ENCODE measurements around the gene ARHGEF3.
"Not testable (repeated sequence)": the region's sequence is repeated elsewhere in the genome, so short reads cannot be mapped to it uniquely, and the experiment has no call there.

Gene ARHGEF3

GRCh38 chr3:56753206-56753820 is 48.4 kb downstream of the ARHGEF3 start:
- Mint-ChIP-seq H3K27ac (ENCODE audit: low read depth) (peak overlapping the region; percentile 96), H3K27me3 (no peaks in the 10 kb centered on the region), H3K9me3 (no peaks in the 10 kb centered on the region), H3K36me3 (ENCODE audit: insufficient read depth) (peaks cover 53% of the 10 kb centered on the region), H3K4me3 (peak overlapping the region; percentile 82), H3K4me1 (peaks cover 74% of the 10 kb centered on the region)
- ATAC-seq (replicated peaks; ENCODE audit: extremely low read depth, poor library complexity, severe bottlenecking) (peak; percentile 66), DNase-seq (ENCODE audit: low spot score in 2 of 2) (no peak)

GRCh38 chr3:56751056-56751707 is 50.6 kb downstream of the ARHGEF3 start:
- Mint-ChIP-seq H3K27me3 (no peaks in the 10 kb centered on the region), H3K36me3 (ENCODE audit: insufficient read depth) (peaks cover 61% of the 10 kb centered on the region), H3K9me3 (no peaks in the 10 kb centered on the region), H3K27ac (ENCODE audit: low read depth) (peak overlapping the region; percentile 61), H3K4me3 (no peak overlapping the region), H3K4me1 (peaks cover 72% of the 10 kb centered on the region)
- ATAC-seq (replicated peaks; ENCODE audit: extremely low read depth, poor library complexity, severe bottlenecking) (no peak), DNase-seq (ENCODE audit: low spot score in 2 of 2) (no peak)

DNA sequence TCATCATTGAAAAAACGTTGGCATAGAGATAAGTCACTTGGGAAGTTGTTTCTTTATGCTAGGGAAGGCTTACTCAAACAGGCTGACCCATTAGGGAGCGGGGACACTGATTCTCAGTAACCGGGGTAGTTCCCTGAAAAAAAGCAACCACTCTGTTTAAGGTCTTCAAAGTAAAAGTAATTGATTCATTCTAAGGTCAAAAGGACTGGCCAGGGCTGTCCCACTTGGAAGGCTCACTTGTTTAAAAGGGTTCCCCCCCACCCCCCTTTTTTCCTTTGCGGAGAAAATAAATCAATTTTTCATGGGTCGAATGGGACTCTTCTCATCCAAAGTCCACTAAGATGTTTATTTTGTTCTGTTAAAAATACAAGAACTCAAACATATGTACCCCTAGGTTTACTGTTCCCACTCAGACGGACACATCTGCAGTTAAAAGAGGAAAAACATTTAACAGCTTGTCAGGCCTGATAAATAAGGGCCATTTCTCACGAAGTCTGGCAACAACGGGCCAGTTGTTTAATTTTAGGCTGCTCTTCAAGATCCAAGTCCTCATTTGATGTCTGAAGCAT is 53.0 kb downstream of the ARHGEF3 start:
- H3K36me3 Mint-ChIP-seq (ENCODE audit: insufficient read depth), result peaks cover 71% of the 10 kb centered on the region
- H3K9me3 Mint-ChIP-seq, result no peaks in the 10 kb centered on the region
- peaks cover 55% of the 10 kb centered on the region for H3K4me1 Mint-ChIP-seq
- peak overlapping the region; percentile 51 for H3K27ac Mint-ChIP-seq (ENCODE audit: low read depth)
- DNase-seq (ENCODE audit: low spot score in 2 of 2) (no peak), ATAC-seq (replicated peaks; ENCODE audit: extremely low read depth, poor library complexity, severe bottlenecking) (no peak)
- no peaks in the 10 kb centered on the region for H3K27me3 Mint-ChIP-seq
- H3K4me3 Mint-ChIP-seq, result no peak overlapping the region

DNA sequence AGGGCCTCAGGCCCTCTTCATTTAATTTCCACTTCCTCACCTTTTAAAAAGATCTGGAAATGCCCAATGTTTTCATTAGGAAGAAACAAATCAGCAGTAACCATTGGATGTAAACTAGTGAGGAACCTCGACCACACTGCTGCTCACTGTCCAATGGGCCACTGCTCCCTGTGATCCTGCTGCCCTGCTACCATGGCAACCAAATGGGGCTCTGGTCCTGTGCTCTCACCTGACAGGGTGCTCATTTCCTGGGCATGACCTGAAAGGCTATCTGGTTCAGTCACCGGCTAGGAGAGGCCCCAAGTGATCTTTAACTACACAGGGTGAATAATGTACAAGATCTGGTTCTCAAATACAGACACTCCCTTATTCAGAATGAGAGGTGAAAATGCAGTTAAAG is 54.6 kb downstream of the ARHGEF3 start:
- no peak for ATAC-seq (replicated peaks; ENCODE audit: extremely low read depth, poor library complexity, severe bottlenecking)
- H3K27ac Mint-ChIP-seq (ENCODE audit: low read depth), result peak overlapping the region; percentile 36
- peaks cover 48% of the 10 kb centered on the region for H3K4me1 Mint-ChIP-seq
- no peak overlapping the region for H3K4me3 Mint-ChIP-seq
- no peaks in the 10 kb centered on the region for H3K9me3 Mint-ChIP-seq
- DNase-seq (ENCODE audit: low spot score in 2 of 2), result no peak
- peaks cover 74% of the 10 kb centered on the region for H3K36me3 Mint-ChIP-seq (ENCODE audit: insufficient read depth)
- no peaks in the 10 kb centered on the region for H3K27me3 Mint-ChIP-seq

DNA sequence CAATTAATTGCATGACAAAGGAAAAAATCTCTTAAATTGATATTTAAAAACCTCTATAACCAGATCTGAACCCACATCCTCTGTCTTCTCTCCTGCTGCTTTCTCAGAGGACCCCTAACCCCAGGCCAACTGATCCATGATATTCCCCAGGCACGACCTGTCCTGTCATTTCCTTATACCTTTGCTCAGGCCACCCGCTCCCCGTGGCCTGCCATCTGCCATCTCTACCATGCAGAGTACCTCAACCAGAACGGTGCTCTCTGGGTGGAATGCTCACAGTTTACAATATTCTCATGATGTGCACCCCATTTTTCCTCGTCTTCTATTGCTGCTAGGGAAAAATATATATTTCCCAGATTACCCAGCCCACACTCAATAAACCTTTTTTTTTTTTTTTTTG is 57.7 kb downstream of the ARHGEF3 start:
- peak overlapping the region; percentile 80 for H3K27ac Mint-ChIP-seq (ENCODE audit: low read depth)
- no peaks in the 10 kb centered on the region for H3K9me3 Mint-ChIP-seq
- ATAC-seq (replicated peaks; ENCODE audit: extremely low read depth, poor library complexity, severe bottlenecking) (no peak), DNase-seq (ENCODE audit: low spot score in 2 of 2) (no peak)
- peaks cover 64% of the 10 kb centered on the region for H3K36me3 Mint-ChIP-seq (ENCODE audit: insufficient read depth)
- H3K27me3 Mint-ChIP-seq, result no peaks in the 10 kb centered on the region
- peaks cover 24% of the 10 kb centered on the region for H3K4me1 Mint-ChIP-seq
- no peak overlapping the region for H3K4me3 Mint-ChIP-seq

DNA sequence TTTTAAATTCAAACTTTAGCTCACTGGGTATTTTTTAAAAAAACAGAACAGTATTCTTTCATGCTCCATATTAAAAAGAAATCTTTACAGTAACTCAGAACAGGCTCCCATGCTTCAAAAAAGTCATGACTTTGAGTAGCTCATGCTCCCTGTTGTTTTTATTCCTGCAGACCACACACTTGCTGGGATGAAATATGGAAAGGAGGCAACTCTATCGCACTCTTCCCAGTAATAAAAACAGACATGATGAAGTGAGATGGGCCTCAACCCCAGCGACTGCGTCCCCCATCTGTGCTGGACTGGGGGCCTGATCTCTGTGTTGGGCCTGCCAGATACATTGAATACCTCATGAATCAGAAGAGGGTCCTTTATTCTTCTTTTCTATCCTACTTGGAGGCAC is 58.9 kb downstream of the ARHGEF3 start:
- peaks cover 73% of the 10 kb centered on the region for H3K36me3 Mint-ChIP-seq (ENCODE audit: insufficient read depth)
- H3K27ac Mint-ChIP-seq (ENCODE audit: low read depth), result no peak overlapping the region

DNA sequence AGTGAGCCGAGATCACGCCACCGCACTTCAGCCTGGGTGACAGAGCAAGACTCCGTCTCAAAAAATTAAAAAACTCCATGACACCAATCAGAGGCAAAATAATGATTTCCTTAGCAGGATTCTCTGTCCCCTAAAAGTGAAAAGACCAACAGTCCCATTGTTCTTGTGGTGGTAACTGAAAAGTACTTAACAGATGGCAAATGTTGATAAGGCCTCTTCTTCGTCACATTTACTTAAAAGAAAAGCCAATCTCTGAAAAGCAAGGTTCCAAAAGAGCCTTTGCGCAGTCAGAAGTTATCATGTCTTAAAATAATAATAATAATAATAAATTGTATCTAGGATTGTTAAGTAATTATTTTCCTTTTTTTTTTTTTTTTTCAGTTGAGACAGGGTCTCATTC is 62.7 kb downstream of the ARHGEF3 start:
- Mint-ChIP-seq H3K4me3 (no peak overlapping the region), H3K9me3 (no peaks in the 10 kb centered on the region), H3K36me3 (ENCODE audit: insufficient read depth) (peaks cover 78% of the 10 kb centered on the region), H3K4me1 (peaks cover 36% of the 10 kb centered on the region), H3K27me3 (no peaks in the 10 kb centered on the region), H3K27ac (ENCODE audit: low read depth) (no peak overlapping the region)
- no peak for ATAC-seq (replicated peaks; ENCODE audit: extremely low read depth, poor library complexity, severe bottlenecking)
- DNase-seq (ENCODE audit: low spot score in 2 of 2), result no peak

More for the DNA sequence above, 58.9 kb downstream of the ARHGEF3 start:
- peaks cover 24% of the 10 kb centered on the region for H3K4me1 Mint-ChIP-seq
- no peaks in the 10 kb centered on the region for H3K9me3 Mint-ChIP-seq
- DNase-seq (ENCODE audit: low spot score in 2 of 2), result no peak
- no peak overlapping the region for H3K4me3 Mint-ChIP-seq
- no peak for ATAC-seq (replicated peaks; ENCODE audit: extremely low read depth, poor library complexity, severe bottlenecking)
- no peaks in the 10 kb centered on the region for H3K27me3 Mint-ChIP-seq

DNA sequence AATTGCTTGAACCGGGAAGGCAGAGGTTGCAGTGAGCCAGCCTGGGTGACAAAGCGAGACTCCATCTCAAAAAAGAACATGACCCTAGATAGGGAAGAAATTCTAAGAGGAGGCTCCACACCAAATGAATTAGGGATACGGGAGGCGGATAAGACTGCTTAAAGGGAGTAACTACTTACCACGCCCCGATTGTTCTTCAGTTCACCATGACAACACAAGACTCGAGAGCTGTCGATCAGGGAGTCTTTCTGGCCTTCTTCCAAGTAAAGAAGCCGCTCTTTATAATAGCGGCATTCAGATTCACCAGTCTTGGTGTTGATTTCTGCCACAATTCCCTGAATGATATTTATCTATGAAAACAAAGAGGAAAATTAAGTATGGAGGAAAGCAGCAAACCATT is 64.7 kb downstream of the ARHGEF3 start:
- no peak overlapping the region for H3K4me3 Mint-ChIP-seq
- H3K4me1 Mint-ChIP-seq, result peaks cover 35% of the 10 kb centered on the region
- peaks cover 74% of the 10 kb centered on the region for H3K36me3 Mint-ChIP-seq (ENCODE audit: insufficient read depth)
- no peaks in the 10 kb centered on the region for H3K27me3 Mint-ChIP-seq
- no peak for DNase-seq (ENCODE audit: low spot score in 2 of 2)
- no peak overlapping the region for H3K27ac Mint-ChIP-seq (ENCODE audit: low read depth)
- no peak for ATAC-seq (replicated peaks; ENCODE audit: extremely low read depth, poor library complexity, severe bottlenecking)
- H3K9me3 Mint-ChIP-seq, result no peaks in the 10 kb centered on the region

- Mint-ChIP-seq H3K4me1 (peaks cover 42% of the 10 kb centered on the region), H3K36me3 (ENCODE audit: insufficient read depth) (peaks cover 84% of the 10 kb centered on the region), H3K27ac (ENCODE audit: low read depth) (peak overlapping the region; percentile 90), H3K9me3 (no peaks in the 10 kb centered on the region), H3K4me3 (peak overlapping the region; percentile 48), H3K27me3 (no peaks in the 10 kb centered on the region)
- DNase-seq (ENCODE audit: low spot score in 2 of 2) (no peak), ATAC-seq (replicated peaks; ENCODE audit: extremely low read depth, poor library complexity, severe bottlenecking) (no peak)
These were observed 69.6 kb downstream of the ARHGEF3 start for GRCh38 chr3:56732109-56732508.

DNA sequence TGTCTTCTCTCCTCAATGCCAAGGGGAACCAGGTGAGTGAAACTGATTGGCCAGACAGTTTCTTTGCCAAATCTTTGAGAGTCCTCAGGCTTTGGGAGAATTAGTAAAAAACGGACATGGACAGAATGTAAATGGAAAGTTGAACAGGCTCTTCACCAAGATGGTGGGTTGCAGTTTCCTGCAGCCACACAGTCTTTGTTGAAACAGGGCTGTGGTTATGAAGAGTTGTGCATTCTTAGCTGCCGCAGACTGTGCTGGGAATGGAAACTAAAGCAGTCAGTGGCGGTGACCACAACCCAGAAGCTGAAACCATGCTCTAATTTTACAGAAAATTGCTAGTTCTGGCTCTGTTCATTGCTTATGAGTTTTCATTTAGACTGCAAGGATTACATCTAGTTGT is 76.6 kb downstream of the ARHGEF3 start:
- peaks cover 58% of the 10 kb centered on the region for H3K36me3 Mint-ChIP-seq (ENCODE audit: insufficient read depth)
- peak overlapping the region; percentile 96 for H3K27ac Mint-ChIP-seq (ENCODE audit: low read depth)
- H3K4me3 Mint-ChIP-seq, result peak overlapping the region; percentile 80
- no peaks in the 10 kb centered on the region for H3K9me3 Mint-ChIP-seq
- H3K27me3 Mint-ChIP-seq, result no peaks in the 10 kb centered on the region
- DNase-seq (ENCODE audit: low spot score in 2 of 2) (peak; percentile 22 to 63), ATAC-seq (replicated peaks; ENCODE audit: extremely low read depth, poor library complexity, severe bottlenecking) (peak; percentile 96)
- H3K4me1 Mint-ChIP-seq, result peaks cover 42% of the 10 kb centered on the region

DNA sequence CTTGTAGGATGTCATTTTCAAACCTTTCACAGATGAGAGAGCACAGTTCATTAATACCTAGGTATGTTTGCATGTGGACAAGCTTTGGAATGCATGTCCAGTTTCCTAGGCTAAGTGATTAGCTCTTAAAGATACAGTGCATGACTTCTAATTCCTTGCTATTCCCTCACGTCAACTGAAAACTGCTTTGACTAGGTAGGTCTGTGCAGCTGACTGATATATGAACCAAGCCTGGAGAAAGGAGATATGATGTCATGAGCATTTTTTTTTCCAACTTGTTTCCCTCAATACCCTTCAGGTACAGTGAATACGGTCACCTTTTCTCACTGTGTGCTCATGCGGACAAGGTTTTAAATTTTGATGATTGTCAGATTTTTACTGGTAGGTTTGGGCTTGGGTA is 77.1 kb downstream of the ARHGEF3 start:
- Mint-ChIP-seq H3K27me3 (no peaks in the 10 kb centered on the region), H3K4me1 (peaks cover 42% of the 10 kb centered on the region), H3K27ac (ENCODE audit: low read depth) (peak overlapping the region; percentile 96), H3K4me3 (peak overlapping the region; percentile 80), H3K36me3 (ENCODE audit: insufficient read depth) (peaks cover 54% of the 10 kb centered on the region), H3K9me3 (no peaks in the 10 kb centered on the region)
- ATAC-seq (replicated peaks; ENCODE audit: extremely low read depth, poor library complexity, severe bottlenecking) (no peak), DNase-seq (ENCODE audit: low spot score in 2 of 2) (no peak)

DNA sequence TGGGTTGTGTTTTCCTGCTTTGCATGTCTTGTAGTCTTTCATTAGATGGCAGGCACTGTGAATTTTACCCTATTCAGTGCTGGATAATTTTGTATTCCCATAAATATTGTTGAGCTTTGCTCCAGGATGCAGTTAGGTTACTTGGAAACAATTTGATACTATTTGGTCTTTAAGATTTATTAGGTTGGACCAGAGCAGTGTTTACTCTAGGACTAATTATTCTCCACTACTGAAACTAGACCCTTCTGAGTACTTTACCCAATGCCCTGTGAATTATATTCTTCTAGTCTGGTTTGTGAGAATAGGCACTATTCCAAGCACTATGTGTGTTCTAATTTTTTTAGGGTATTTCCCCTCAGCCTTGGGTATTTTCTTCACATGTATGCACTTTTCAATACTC is 80.9 kb downstream of the ARHGEF3 start:
- no peak for ATAC-seq (replicated peaks; ENCODE audit: extremely low read depth, poor library complexity, severe bottlenecking)
- H3K4me1 Mint-ChIP-seq, result peaks cover 40% of the 10 kb centered on the region
- no peaks in the 10 kb centered on the region for H3K9me3 Mint-ChIP-seq
- peaks cover 28% of the 10 kb centered on the region for H3K36me3 Mint-ChIP-seq (ENCODE audit: insufficient read depth)
- no peaks in the 10 kb centered on the region for H3K27me3 Mint-ChIP-seq
- DNase-seq (ENCODE audit: low spot score in 2 of 2), result no peak
- H3K27ac Mint-ChIP-seq (ENCODE audit: low read depth), result no peak overlapping the region
- H3K4me3 Mint-ChIP-seq, result no peak overlapping the region

GRCh38 chr3:56718809-56719208 is 82.9 kb downstream of the ARHGEF3 start:
- Mint-ChIP-seq H3K4me1 (peaks cover 25% of the 10 kb centered on the region), H3K36me3 (ENCODE audit: insufficient read depth) (peaks cover 16% of the 10 kb centered on the region)
- DNase-seq (ENCODE audit: low spot score in 2 of 2); H3K27ac Mint-ChIP-seq (ENCODE audit: low read depth); H3K9me3 Mint-ChIP-seq; ATAC-seq (replicated peaks; ENCODE audit: extremely low read depth, poor library complexity, severe bottlenecking); H3K27me3 Mint-ChIP-seq; H3K4me3 Mint-ChIP-seq: not testable (repeated sequence)

Measured in central memory CD8-positive, alpha-beta T cell (primary cell).